GM03348 (cell line): Measurements from ENCODE around the gene KANK4.

Experiments used
- DNase-seq: peaks from one replicate; pipeline ENCODE4 v3.0.0; 2012; ENCODE audit warnings: low spot score

The KANK4 gene

DNA sequence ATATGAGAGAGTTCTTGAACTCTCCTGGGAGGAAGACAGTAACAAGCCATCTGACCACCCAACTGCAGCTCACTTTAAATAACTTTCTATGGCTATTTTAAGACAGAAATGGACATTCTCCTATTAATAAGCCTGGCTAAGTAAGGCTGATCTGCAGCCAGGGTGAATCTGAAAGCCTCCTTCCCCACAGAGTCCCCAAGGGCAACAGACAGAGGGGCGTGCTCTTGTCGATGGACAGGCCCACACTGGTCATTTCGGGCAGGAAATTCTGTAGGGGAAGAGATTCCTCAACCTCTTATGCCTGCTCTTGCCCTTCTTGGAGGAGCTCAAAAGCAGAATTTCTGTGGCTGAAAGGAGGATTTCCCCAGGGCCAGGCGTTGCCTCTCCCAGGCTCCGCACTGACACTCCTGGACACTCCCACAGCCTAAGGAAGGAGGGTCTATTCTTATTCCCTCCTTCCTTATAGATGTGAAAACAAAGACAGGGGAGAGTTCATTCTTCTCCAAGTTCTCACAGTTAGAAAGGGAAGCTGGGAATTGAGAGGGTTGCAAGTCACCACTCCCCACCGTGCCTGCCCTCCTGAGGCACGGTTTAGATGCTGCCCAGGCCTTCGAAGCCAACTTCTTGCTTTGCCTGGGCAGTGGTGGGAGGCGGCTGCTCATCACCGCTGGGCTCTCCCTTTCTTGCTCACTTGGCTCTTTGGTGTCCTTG is 17.9 kb upstream of the KANK4 start:
- DNase-seq = no peak

DNA sequence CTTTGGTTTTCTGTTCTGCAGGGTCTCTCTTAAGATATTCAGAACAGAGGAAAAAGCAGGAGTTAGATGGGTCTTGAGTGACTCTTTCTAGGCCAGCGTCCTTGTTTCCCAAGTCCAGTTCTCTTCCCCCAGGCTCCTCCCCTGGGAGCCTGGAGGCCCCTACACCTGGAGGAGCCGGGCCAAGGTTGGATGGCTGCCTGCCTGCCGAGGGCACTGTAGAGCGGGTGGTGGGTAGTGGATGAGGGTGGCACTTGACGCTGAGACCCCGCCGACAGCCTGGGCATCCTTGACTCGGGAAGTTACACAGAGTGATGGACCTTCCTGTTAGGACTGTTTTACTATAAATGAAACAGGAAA is 17.4 kb upstream of the KANK4 start:
- no peak for DNase-seq

DNA sequence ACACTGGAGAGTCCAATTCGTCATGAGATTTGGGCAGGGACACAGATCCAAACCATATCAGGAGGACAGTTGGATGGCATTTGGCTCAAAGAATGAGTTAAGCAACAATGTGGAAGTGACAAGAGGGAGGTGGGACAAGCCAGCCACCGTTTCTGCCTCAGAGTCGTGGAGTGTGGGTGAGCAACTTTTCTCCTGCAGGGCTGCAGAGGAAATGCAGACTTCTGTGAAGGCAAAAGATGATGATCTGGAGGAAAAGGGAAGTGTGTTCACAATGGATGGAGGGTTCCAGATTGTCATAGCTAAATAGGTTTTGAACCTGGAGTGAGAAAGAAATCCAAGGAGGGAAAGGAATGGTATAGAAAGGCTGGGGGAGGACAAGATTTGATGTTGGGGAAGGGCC is 16.4 kb upstream of the KANK4 start:
- no peak for DNase-seq

DNA sequence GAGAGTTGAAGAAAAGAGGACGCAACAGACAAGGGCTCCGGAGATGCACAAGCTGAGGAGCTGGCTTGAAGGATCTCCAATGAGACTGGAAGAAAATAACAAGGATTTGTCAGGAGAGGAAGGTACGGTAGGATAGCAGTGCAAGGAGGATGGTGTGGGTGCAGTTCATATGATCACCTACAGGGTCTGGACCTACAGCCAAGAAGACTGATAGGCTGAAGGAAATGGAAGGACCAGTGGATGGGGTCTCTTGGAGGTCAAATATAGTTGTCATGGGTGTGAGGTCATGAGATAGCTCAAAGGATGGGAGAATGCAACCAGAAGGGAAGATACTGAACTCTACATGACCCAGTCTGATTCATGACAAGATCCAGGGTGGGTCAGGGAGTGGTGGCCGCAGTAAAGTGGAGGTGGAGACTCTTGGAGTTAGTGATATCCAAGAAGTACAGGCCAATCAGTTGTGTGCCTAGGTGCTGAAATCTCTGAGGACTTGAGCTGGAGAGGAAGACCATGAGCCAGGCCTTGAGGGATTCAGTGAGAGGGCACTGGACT is 15.3 kb upstream of the KANK4 start:
- no peak for DNase-seq

DNA sequence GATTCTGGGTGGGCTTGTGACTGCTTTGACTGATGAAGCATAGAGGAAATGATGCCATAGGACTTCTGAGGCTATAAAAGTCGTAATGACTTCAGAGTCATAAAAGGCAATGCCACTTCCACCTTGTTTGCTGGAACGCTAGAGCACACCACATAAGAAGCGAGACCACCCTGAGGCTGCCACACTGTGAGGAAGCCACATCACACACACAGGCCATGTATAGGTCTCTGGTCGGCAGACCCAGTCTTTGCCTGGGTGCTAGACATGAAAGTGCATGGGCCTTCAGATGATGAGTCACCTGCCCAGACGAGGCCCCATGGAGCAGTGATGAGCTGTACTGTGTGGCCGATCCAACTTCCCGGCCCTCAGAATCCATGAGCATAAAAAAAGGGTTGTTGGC is 14.2 kb upstream of the KANK4 start:
- no peak for DNase-seq

DNA sequence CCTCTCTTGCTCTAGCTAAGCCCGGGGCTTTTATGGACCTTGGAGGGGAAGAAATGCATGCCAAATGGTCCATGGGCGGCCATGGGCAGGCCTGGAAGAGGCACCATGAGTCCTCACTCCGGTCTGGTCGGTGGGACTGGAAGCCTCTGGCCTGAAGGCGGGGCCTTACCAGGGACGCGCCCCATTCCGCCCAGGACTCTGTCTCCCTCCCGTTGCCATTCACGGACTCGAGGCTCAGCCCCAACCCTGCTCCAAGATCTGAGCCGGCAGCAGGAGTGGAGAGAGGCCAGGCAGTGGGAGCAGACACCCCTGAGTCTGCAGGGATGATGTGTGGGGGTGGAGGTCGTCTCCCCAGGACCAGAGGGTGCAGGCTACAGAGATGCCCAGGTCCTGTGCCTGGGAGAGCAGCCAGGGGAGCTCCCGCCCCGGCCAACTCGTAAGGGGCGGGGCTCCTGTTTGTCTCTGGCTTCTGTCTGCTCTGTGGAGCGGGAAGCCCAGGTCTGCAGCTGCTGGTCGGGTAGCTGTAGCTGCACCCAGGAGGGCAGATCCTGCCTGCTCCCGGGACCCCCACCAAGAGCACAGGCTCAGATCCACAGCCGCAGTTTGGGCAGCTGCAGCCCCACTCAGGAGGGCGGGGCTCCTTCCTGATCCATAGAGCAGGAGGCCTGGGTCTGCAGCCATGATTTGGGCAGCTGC is 8.3 kb upstream of the KANK4 start:
- no peak for DNase-seq

DNA sequence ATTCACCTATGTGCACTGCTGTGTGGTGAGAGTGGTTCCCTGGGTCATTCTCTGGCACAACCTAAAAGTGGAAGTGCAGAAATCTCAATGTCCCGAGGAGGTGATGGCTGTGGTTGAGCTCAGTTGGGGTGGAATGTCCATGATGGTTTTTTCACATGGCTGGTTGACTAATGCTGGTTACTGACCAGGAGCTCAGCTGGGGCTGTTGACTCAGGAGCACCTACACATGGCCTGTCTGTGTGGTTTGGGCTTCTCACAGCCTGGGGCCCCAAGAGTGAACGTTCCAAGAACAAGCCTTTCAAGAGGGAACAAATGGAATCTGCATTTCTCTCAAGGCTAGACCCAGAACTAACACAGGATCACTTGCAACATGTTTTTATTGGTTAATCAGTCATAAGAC is 6.4 kb upstream of the KANK4 start:
- peak; percentile 67 for DNase-seq

DNA sequence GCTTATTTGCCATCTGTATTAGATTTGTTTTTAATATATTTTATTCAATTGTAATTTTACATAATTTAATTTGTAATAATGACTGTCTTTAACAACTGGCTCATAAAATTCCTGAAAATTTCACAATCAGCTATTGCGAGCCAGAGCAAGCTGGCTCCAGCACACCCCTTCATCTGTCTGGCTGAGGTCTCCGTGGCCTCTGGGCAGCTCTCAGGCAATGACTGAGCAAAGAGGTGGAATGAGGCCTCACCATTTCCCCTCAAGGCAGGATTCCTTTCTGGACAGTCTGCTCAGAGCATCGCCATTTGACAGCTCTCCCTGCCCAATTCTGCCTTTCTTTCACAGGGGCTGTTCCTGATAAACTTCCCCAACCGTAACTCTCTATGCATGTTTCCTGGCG is 5.8 kb upstream of the KANK4 start:
- DNase-seq = peak; percentile 86

DNA sequence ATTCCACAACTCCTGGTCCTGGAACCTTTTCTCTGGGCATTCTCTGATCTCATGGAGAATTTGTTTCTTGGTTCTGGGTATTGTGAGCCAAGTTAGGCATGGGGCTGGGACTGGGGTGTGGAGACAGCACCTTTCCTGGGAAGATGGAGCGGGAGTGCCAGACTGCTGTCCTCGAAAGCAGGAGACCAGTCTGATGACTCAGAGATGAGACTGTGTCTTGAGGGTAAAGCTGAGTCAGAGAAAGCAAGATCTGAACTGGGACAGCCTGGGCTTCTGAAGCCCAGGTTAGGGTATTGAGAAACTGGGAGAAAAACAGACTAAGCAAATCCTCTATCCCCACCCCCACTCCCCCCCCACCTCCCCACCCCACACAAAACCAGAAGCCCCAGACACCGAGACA is 2.2 kb upstream of the KANK4 start:
- DNase-seq = peak; percentile 82

DNA sequence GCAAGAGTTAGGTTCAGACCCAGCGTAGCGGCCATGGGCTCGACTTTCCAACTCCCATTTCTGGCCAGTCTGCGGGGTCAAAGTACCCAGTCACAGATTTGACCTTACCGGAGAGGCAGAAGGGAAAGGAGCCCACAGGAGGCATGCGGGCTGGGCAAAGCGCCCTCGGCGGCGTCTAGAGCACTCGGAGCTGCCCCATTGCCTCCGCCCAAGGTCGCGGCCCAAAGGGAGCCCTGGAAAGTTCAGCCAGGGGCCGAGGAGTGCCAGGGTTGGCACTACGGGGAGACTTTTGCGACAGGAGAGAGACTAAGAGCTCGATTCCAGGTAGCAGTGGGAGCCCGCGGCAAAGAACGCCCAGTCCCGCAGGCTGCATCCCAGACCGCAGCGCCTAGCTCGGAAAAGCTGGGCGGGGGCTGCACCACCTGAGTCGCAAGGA is 896 bp downstream of the KANK4 start:
- DNase-seq = no peak

DNA sequence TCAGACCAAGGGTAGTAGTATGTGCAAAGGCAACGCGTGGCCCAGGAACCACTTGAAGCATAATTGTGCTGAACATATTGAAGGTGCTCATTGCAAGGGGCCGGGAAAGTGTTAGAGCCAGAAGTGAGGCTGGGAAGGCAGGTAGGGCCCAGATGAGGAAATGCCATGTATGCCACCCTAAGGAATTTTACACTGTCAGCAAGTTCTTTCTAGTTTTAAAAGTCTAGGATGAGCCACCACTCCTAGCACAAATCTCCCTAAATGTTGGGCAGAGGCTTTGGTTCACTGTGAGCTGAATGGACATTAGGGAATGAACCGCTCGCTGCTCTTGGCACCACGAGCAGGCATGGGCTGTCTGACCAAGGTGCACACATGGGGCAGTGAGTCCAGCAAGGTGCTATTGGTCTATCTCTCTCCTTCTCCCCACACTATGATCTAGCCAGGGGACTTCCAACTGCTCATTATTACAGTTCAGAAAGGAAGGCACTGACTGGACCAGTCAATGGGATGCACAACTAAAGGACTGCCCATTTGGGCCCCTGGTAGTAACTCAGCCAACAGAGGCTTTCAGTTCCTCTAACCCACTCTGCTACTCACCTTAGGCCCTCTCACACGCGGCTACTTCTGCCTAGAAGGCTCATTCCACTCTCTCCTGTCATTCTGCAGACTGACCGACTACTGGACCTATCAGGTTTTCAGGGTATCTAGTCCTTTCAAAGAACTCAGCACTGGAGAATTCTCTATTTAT is 2.0 kb downstream of the KANK4 start:
- DNase-seq = no peak

DNA sequence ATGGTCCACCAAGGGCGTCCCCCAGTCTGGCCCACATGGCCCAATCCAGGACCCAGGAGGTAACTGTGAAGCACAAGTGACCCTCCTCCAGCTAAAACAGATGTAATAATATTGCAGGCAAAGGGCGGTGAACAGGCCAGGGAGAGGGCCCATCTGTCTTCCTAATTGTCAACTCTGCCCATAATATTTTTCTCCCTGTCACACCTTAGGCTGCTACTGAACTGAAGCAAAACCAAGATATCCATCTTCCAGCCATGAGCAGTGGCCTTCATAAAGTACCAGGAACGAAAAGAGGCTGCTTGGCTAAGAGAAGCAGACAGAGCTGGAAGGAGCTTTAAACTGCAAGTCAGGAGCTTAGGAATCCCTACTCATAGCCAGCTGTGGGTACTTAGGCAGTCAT is 3.1 kb downstream of the KANK4 start:
- no peak for DNase-seq

DNA sequence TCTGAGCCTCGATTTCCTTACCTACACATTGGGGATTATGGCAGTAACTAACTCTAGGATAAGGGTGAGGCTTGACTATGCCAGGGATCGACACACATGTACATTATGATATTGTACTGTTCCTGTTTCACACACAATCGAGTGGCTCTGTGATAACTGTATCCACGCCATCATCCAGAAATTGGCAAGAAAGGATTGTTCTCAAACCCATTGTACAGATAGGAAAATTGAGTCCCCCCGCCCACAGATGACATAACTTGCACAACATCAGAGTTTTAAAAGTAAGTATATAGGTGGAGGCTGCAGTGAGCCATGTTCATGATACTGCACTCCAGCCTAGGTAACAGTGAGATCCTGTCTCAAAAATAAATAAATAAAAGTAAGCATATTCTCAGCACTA is 3.8 kb downstream of the KANK4 start:
- no peak for DNase-seq

DNA sequence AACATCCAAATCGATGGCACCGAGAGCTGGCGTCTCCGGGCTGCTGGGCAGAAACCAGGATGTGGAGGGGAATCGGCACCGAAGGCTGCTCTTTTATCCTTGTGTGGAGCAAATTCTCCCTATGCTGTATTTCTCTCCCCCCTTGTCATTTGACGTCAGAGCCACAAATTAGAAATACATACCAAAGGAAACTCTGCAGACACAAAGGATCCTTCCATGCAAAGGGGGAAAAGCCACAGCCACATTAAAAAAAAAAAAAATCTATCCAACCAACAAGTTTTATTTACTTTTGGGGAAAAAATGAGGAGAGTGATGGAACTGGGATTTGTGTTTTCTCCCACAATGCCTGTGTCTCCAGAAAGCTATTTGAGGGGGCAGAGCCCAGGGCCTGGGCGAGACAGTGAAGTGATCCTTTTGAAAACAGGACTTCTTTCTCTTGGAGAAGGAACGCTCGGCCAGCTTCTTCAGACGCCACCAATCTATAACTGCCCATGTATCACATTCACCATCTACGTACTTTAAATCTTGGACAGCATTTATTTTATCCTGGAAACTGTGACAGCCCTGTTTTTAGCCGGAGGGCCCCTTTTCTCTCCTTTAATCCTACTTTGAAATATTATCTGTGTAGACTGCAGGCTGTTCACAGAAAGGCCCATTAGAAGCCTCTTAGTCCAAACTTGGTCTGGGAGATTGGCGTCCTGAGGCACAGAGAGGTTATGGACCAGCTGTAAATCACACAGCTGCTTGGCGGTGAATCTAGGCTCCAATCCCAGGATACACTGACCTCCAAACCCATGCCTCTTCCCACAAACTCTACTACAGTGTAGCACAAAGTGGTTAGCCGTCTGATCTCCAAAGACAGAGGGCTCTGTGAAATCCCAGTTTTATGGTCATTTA is 4.5 kb downstream of the KANK4 start:
- DNase-seq = no peak

DNA sequence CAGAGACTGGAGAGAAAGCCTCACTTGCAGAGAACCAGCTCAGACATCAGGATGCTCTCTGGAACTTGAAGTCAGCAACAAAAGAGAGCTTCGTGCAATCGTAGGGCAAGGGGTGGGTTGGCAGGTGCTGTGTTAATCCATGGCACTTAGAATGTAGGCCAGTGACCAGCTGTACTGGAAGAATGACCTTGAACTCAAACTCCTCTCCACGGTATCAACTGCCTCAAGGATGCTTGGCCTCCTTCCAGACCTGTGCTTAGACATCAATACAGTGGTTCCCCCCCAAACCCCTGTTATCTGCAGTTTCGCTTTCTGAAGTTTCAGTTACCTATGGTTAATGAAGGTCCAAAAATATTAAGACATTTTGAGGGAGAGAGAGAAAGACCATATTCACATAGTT is 6.5 kb downstream of the KANK4 start:
- DNase-seq = no peak

DNA sequence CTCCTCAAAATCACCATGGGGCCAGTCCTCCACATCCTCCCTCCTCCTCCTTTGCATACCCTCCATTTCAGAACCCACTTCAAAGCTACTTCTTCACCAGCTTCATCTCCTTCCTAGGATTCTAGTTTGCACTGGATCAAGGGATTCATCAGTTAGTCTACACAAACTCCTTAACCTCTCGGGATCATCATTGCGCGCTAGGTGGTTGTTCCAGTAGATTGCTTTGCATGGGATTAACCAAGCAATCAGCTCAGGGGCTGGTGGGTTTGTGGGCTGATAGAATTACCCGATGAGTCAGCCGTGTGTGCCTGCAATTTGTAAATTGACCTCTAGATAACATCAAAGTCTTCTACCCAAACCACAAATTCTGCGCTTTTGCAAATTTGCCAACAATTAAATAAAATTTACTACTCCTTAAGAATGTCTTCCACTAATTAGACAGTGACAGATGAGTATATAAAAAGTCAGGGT is 7.7 kb downstream of the KANK4 start:
- DNase-seq = no peak

DNA sequence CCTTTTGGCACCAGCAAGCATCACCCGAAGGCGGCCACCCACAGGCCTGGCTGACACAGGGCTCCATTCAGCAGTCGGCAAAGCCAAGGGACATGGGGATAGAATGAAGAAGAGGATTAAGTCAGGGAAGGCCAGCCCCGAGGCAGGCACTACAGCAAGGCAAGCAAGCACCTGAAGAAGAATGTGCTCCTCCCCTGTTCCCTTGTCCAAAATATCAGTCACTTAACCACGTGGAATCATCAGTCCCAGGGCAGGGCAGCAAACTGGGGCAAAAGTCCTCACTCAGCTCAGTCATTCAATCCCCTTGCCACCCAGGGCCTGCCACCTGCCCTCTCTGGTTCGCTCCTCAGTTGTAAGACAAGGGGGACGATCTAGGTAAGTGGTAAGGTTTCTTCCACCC is 9.3 kb downstream of the KANK4 start:
- DNase-seq = no peak

DNA sequence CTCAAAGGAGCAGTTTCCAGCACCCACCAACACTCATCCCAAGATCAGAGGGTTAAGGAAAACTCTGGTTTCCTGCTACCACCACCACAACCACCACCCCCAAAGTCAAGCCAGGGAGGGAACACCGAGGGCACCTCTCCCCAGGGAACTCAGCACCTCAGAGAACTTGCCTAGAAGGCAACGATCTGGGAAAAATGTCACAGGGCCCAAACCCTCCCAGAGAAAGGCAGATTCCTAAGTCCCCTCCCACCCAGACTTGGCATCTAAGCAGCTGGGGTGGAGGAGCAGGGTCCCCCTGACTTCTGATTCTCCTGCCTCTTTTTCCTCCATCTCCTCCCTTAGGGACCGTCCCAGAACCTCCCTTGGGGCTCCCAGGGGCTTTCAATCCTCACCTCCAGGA is 10.6 kb downstream of the KANK4 start:
- DNase-seq = no peak

DNA sequence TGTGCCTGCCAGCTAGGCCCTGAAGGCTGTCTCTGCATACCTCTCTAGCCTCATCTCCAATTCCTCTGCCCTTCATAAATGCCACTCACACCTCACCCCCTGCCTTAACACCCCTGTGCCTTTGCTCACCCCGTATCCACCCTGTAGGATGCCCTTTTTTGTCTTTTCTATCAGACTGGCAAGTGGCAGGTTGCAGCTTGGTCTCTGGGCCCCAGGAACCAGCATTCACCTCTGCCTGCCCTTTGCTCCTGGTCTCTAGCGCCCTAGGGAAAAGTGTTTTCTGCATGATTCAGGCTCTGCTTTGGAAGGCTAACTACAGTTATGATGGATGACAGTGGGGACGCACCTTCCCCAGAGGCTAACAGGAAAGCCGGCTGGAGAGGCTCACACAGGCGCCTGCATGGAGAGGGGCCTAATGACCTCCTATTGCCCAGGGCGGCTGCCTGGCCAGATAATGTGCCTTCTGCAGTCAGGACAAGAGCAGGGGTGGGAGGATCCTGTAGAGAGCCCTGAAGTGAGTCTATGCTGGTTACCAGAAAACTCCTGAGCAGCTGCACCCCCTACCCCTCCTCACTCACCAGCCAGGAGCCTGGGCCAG is 11.2 kb downstream of the KANK4 start:
- DNase-seq = no peak

DNA sequence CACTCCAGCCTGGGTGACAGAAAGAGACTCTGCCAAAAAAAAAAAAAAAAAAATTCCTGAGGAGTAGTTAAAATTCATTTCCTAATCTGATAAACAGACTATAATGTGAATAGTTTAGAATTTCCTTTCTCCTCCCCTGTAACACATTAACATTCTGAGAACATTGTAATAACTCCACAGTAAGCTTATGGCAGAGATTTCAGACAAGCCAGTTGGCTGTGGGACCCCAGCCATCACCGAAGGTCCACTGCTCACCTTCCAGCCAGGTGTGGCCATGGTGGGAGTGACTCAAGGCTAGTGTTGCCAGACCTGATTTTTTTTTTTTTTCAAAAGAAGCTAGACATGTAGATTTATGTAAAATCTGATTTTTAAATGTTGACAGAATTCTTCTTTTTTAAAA is 11.8 kb downstream of the KANK4 start:
- no peak for DNase-seq

DNA sequence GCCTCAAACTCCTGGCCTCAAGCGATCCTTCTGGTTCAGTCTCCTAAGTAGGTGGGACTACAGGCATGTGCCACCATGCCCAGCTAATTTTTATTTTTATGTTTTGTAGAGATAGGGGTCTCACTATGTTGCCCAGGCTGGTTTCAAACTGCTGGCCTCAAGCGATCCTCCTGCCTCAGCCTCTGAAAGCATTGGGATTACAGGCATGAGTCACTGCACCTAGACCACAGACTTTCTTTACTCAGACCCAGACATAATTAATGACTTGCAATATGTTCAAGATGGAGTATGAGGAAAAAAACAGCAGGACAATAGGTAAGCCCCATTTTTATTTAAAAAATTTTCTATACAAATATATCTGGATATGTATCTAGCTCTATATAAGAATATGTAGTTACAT is 13.2 kb downstream of the KANK4 start:
- DNase-seq = no peak

DNA sequence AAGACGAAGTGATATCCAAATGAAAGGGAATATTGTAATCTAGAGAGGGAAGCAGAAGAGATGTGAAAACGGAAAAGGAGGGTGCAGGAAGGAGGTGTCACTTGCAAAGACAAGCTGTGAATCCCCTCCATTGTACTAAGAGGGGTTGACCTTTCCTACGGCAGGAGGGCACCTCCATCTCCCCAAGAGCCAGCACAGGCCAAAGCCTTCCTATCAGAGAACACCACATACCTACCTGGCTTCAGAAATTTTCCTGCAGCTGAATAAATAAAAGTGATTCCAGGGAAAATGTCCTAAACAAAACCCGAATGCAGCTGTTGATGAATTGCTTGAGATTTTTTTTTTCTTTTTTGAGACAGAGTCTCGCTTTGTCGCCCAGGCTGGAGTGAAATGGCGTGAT is 14.3 kb downstream of the KANK4 start:
- no peak for DNase-seq
